ENCODE data around the gene APCDD1L.
"Not testable (repeated sequence)": the region's sequence is repeated elsewhere in the genome, so short reads cannot be mapped to it uniquely, and the experiment has no call there.

APCDD1L gene

DNA sequence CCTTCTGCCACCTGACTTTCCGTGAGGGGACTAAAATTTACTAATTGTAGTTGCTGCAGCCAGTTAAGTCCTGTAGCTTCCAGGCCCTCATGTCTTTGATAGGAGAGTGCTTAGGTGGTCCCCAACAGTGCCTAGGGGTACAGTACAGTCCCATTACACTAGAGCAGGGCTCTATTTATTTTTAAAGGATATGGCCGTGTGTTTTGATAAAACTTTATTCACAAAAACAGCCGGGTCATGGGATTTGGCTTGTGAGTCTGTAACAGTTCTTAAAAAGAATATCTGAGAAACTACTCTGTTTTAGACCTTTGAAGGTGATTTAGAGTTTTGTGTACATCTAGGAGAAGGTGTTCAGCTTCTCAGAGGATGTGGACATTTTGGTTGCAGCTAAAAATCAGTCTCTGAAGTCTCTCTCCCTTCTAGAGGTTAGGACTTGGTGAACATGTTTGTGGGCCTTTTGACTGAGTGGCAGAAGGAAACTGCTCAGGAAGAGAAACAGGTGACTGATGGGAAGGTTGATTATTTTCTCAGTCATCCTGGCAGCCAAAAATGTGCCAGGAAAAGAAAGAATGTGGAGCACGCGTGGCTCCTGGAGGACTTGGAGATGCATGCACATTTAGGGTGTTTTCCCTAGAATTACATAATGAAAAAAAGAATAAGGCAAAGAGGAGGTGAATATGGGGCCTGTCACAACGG is 68.8 kb downstream of the APCDD1L start:
- no peak for DNase-seq (ENCODE audit: low read depth, low spot score)

DNA sequence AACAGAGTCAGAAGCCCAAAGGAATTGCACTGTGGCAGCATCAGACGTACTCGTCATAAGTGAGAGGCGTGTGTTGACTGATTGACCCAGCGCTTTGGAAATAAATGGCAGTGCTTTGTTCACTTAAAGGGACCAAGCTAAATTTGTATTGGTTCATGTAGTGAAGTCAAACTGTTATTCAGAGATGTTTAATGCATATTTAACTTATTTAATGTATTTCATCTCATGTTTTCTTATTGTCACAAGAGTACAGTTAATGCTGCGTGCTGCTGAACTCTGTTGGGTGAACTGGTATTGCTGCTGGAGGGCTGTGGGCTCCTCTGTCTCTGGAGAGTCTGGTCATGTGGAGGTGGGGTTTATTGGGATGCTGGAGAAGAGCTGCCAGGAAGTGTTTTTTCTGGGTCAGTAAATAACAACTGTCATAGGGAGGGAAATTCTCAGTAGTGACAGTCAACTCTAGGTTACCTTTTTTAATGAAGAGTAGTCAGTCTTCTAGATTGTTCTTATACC is 70.4 kb downstream of the APCDD1L start:
- DNase-seq (ENCODE audit: low read depth, low spot score), result no peak

DNA sequence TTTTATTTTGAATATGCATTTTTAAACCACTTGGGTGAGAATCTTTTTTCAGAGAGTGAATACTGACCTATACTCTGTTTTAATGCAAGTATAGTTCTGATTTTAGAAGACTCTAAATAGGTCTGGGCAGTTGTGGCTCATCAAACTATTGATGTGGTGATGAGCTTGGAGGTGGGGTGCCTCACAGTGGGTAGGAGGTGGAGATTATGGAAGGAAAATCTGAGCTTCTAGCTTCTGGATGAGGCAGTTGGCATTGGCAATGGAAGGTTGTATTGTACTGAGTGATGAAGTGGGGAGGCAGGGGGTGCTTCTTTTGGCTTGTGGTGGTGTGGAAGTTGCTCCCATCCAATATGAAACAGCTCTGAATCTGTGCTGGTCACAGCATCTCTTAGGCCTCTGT is 73.5 kb downstream of the APCDD1L start:
- DNase-seq (ENCODE audit: low read depth, low spot score), result no peak

DNA sequence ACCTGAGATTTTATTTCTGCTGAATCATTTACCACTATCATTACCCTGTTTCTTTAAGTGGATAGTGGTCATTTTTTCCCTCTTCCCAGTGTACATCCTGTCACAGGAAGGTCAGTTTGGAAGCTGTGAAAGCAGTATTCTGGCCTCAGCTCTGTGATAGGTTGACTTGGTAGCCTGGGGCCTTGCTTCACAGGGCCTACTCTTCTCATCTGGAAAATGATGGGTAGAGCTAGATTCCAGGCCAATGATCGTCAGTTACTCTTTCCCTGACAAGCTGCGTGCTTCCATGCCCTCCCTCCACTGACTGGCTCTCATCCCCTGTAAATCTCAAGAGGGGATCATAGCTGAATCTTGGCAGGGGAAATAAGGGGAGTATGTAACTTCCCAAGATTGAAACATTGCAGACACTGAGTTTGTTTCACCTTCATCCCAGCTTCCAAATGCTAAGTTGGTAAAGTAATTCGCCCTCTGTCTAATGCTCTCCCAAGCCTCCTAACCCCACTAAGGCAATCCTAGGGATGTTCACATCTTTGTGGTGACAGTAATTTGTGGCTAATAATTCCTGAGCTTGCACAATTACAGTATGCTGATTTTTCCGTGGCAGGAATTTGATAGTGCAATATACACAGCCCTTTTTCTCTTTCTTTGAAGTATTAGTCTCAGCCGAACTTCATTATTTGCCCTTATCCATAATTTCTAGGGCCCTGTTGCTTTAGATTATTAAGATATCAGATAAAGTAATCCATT is 75.0 kb downstream of the APCDD1L start:
- no peak for DNase-seq (ENCODE audit: low read depth, low spot score)

DNA sequence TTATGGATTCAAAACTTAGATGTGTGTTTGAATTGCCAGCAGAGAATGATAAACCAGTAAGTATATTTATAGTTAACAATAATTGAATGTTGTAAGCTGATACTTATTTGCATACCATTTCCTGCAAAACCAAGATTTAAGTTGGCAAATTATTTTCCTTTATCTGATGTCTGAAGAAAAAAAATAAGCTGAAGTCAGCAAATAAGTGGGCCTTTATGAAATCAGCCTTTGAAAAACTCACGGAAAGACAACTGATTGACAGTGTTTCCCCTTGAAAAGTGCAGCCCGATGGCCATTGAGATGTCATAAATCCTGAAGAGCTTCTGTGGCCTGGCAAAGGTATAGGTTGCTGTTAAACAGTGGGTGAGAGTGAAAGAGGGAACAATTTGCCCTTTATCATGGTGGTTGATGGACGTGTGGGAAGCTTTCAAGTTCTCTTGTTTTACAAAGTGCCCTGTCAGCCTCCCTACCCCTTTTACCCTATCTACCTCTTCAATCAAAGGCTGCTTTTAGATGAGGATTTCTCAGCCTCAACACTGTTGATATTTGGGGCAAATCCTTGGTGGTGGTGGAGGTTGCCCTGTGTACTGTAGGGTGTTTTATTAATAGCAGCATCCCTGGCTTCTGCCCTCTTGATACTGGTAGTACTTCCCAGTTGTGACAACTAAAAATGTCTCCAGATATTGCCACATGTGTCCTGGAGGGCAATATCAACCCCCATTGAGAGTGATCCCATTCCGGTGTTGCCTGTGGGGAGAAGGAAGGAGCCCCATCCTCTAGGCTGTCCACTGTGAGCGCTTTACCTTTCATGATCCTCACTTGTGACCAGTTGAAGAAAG is 76.0 kb downstream of the APCDD1L start:
- DNase-seq (ENCODE audit: low read depth, low spot score), result no peak

DNA sequence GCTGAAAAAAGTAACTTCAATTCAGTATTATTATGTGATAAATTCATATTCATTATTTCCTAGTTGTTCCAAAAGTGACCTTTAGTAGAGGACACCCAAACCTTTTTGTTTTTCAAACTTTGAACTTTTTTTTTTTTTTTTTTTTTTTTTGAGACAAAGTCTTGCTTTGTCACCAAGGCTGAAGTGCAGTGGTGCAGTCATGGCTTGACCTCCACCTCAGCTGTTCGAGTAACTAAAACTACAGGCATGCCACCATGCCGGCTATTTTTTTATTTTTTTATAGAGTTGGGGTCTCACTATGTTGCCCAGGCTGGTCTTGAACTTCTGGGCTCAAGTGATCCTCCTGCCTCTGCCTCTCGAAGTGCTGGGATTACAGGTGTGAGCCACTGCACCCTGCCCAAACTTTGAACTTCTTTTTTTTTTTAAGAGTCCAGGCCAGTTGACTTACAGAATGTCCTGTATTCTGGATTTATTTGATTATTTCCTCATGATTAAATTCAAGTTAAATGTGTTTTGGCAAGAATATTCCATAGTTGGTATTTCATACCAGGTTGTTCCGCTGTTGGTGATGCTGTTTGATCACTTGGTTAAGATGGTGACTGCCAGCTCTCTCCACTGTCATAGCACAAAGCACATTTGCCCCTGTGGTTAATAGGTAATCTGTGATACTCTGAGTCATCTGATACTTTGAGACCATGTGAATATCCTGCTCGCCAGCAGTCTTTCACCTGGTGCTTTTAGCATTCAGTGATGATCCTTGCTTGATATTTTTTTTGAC is 78.1 kb downstream of the APCDD1L start:
- DNase-seq (ENCODE audit: low read depth, low spot score), result no peak

DNA sequence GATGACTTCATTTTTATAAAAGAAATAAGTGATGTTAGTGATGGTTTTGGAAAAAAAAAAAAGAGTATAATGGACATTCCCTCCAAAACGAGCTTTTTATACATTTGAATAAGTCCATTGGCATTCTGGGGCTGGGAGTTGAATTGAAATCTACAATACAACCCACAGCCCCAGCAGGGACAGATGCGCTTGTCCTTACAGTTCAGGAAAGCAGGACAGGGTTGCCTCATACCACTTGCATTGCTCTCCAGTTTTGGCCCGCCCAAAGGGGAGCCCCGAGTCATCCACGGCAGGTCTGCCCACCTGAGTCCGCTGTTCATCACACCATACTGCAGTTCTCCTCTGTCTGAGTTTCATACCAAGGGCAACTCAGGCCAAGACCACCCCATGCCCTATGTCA is 80.0 kb downstream of the APCDD1L start:
- DNase-seq (ENCODE audit: low read depth, low spot score), result no peak

DNA sequence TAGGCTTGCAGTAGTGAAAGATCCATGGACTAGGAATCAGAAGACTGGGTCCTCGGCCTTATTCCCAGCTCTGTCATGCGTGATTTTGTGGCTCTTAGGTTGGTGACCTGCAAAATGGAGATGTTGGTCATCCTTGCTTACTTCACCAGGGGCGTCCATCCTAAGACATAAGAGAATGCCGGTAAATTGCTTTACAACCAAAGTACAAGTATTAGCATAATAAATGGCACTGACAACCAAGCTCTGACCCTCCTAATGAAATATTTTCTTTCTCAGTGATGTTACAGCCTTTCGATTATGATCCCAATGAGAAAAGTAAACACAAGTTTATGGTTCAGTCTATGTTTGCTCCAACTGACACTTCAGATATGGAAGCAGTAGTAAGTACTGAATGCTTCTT is 80.9 kb downstream of the APCDD1L start:
- DNase-seq (ENCODE audit: low read depth, low spot score), result no peak

DNA sequence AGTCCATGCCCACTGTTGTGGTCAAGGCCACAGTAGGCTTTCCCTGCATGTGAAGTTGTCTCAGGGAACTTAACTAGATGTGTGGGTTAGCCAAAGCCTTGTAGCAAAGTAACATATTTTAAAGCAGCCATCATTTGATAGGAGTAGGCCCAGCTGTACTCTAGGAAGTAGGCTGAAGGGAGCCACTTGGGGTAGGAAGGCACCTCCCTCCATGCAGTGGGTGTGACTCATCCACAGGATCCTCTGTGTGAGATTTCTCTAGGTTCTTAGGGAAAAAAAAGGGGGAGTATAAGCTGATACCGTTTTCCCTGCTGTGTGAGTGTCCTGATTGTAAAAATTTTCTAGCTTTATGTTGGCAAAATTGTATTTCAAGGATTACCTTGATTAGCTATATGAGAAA is 81.4 kb downstream of the APCDD1L start:
- DNase-seq (ENCODE audit: low read depth, low spot score), result no peak

DNA sequence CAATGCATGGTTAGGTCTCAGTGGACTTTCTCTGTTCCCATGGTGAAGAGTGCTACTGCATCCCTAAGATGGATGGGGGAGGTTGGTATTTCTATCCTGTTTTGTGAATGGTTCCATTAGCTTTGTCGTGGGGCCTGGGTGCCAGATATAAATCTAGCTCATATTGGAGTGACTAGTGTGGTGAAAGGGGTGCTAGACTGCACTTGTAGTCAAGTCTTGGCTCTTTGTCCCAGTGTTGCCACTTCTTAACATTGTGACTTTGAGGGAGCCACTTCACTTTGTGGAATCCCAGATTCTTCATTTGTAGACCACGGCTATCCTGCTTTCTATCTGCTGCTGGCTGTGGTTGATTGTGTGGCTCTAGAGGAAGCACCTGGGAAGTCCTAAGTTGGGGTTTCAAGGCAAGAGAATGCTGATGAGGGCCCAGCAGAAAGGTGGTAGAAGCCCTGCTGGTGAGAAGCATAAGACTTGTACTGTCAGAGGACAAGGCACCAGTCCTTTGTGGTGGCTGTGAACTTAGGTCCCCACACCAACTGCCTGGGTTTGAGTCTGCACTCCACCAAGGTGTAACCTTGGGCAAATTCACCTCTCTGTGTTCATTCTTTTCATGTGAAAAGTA is 82.1 kb downstream of the APCDD1L start:
- no peak for DNase-seq (ENCODE audit: low read depth, low spot score)

DNA sequence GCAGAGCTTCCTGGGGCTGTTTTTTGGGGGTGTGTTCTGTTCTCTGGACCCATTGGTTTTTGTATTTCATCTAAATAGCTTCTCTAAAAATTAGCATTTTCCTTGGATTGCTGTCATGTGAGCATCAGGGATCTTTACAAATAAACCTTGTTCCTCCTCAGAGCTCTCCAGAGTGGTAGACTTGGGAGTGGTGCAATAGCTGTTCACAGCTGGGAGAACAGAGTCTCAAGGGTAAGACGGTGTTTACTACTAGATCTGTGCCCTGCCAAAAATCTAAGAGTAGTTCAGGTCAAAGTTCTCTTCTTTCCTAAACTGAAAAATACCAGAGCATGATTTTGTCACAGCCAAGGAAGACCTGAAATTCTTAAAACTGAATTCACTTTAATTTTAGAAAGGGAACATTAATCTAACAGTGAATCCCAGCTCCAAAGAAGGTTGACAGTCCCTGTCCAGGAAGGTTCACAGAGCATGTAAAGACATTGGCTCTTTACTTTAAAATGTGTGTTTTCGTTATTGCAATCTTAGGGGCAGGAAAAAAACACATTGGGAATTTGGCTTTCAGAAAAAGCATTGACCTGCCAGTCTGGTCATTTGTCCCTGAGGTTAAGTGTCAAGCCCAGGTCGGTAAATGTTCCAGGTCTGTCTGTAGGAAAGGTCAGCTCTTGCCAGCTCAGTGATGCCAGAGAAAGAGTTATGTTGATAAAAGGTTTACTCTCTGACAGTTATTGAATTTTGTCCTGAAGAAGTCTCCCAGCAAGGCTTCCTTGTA is 82.8 kb downstream of the APCDD1L start:
- no peak for DNase-seq (ENCODE audit: low read depth, low spot score)

DNA sequence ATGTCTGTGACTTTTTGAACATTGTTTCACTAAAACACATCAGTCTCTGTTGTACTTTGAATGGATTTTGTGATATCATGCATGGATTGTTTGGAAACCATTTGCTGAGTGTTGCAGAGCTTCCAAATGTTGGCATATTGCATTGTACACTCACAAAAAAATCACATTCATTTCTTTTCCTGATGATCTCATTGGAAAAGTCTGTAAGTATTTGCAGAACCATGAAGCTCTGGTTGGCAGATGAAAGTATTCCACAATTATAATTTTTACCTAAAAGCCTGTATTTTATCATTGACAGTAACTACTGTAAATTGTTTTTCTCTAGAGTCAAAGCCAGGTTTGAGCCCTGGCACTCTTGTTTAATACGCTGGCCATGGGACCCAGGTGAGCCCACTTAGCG is 84.1 kb downstream of the APCDD1L start:
- no peak for DNase-seq (ENCODE audit: low read depth, low spot score)

DNA sequence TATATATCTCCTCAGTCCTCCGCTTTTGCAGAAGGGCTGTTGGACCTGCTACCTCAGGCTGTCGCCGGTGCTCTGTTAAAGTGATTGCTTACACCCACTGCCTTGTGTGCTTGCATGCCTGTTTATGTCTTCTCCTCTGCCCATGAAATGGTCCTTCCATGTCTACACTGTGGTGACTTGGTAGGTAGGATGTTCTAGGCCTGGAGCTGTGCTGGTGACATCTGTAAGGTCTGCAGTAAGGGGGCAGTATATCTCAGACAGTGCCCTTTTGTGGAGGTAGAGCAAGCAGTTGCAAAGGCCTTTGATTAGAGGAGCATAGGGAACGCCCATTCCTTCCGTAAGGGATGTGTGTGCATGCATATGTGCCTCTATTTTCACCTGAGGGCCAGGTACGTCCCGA is 85.9 kb downstream of the APCDD1L start:
- DNase-seq (ENCODE audit: low read depth, low spot score), result no peak

DNA sequence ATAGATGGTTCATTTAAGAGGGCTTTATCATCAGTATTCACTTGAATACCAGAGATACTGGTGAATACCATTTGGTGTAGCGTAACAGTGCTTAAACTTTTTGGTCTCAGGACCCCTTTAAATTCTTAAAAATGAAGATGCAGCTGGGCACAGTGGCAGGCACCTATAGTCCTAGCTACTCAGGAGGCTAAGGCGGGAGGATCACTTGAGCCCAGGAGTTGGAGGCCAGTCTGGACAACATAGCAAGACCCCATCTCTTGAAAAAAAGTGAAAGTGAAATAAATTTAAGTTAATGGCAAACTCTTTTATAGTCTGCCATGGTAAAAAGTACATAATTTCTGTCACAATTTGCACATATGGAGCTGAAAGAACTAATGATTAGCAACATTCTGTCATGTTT is 86.8 kb downstream of the APCDD1L start:
- DNase-seq (ENCODE audit: low read depth, low spot score), result no peak

DNA sequence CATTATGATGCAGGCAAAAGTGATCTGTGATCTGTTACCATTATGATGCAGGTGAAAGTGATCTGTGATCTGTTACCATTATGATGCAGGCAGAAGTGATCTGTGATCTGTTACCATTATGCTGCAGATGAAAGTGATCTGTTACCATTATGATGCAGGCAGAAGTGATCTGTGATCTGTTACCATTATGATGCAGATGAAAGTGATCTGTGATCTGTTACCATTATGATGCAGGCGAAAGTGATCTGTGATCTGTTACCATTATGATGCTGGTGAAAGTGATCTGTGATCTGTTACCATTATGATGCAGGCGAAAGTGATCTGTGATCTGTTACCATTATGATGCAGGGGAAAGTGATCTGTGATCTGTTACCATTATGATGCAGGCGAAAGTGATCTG is 87.6 kb downstream of the APCDD1L start:
- not testable (repeated sequence) for DNase-seq (ENCODE audit: low read depth, low spot score)

DNA sequence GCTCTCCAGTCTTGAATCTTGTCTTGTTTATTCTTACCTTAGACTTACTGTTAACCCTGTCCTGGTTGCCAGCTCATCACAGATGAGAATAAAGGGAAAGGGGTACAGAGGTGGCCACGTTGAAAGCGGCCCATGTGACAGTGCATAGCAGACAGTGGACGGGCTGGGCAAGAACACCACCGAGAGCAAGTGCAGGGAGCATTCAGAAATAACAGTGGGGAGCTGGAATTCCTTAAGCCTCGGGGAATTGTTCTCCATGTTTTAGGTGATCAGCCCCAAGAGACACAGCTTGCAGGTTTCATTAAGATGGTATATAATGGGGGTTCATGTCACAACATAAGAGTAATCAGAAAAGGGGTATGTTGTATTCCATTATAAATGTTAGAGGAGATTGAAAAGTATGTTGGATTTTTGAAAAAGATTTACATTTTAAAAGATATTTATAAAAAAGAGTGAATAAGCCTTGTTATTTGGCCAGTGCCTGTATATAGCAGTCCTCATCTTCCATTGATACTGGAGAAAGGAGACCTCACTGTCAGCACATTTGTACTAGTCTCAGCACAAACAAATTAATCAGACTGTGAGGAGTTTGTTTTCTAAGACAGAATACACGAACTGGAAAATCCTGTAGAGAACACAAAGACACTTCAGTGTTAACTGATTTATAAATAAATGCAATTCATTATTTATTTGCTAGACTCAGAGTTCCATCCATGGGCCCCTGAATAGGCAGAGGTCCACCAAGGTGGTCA is 90.8 kb downstream of the APCDD1L start:
- DNase-seq (ENCODE audit: low read depth, low spot score), result no peak

DNA sequence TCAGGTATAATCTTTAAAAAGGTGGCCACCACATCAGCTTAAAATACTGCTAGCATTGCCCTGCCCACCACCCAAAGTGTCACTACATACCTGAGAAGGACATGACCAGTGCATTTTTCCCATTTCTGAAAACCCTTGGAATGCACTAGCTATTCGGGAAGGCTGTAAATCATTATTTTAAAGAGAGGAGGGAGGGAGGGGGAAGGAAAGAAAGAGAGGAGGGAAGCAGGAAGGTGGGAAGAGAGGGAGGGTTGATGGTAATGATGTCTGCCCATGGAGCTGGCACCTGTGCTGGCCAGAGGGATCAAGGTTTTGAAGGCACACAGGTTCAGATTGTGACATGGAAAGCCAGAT is 93.7 kb downstream of the APCDD1L start:
- no peak for DNase-seq (ENCODE audit: low read depth, low spot score)

DNA sequence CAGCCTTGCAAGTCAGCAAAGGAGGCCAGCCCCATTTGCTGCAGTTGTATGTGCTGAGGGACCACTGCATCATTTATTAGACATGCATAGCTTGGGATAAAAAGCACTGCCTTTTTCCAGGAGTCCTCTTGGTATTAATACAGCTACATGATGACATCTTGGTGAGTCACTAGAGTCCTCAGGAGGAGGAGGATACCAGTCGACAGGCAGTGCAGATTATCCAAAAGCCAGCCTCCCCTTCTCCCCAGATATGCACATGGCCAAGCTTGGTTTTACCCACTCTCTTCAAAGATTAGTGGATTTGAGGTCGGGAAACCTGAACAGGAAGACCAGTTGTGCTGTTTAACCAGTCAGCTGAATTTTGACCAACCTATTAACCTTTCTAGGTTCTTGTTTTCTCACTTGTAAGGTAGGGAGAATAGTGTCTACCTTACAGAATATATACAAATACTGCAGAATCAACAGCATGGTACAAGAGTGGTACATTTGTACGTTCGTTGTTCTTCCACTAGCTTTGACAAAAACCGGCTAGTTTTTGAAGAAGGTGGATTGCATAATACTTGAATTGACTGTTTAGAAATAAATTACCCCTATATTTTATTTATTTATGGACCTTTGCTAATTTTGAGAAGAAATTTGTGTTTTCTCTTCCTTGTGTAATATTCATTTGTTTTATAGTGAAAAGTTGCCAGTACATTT is 94.3 kb downstream of the APCDD1L start:
- DNase-seq (ENCODE audit: low read depth, low spot score), result no peak
